OCI-LY7 (cell line): ENCODE measurements around the gene PDE3B.

ENCODE experiments used
- EZH2phosphoT487 ChIP-seq: fragments of 200-600 bp; sonication (generic); IDR thresholded peaks from 2 replicates; pipeline ENCODE4 v1.6.1; 2018; ENCODE audit warnings: low read depth, borderline replicate concordance, mild to moderate bottlenecking, mixed run types, antibody characterized with exemption, low read length, moderate library complexity, mixed read lengths
- TF ChIP-seq, protein P1 (sequence below): fragments of 200-600 bp; sonication (generic); conservative IDR thresholded peaks from 2 replicates; pipeline ENCODE4 v1.5.1; 2014; ENCODE audit warnings: mild to moderate bottlenecking, antibody characterized with exemption, low read length, moderate library complexity, mixed read lengths

DNA sequence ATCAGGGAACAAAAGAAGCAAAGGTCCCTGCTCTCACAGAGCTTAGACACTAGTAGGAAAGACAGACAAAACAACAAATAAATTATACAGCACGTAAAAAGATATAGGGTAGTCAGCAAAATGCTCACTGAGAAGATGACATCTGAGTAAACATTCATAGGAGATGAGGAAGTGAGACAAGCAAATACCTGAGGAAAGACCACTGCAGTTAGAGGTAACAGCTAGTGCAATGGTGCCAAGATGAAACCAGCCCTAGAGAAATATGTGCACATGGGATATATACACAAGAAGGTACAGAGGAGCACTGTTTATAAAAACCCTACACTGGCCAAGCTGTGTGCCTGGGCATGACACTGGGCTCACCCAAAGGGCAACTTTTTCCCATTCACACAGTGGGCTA, 238.6 kb downstream of the PDE3B start:
- TF ChIP-seq, protein P1, sequence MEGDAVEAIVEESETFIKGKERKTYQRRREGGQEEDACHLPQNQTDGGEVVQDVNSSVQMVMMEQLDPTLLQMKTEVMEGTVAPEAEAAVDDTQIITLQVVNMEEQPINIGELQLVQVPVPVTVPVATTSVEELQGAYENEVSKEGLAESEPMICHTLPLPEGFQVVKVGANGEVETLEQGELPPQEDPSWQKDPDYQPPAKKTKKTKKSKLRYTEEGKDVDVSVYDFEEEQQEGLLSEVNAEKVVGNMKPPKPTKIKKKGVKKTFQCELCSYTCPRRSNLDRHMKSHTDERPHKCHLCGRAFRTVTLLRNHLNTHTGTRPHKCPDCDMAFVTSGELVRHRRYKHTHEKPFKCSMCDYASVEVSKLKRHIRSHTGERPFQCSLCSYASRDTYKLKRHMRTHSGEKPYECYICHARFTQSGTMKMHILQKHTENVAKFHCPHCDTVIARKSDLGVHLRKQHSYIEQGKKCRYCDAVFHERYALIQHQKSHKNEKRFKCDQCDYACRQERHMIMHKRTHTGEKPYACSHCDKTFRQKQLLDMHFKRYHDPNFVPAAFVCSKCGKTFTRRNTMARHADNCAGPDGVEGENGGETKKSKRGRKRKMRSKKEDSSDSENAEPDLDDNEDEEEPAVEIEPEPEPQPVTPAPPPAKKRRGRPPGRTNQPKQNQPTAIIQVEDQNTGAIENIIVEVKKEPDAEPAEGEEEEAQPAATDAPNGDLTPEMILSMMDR: no peak
- TF ChIP-seq EZH2phosphoT487: no peak
